Muscle of arm (tissue), 12 donors: ENCODE data around the gene PIGM. TPM values are rescaled to one million over a fixed set of nuclear protein-coding genes. Genes with fewer than 3 reads are reported as not detected.

Source experiments
- DNase-seq: peaks from one replicate; pipeline ENCODE4 v3.0.0-alpha.2; 2013
- polyA plus RNA-seq, 12 donors: library from polyadenylated mRNA; unstranded; fragments of 120-200 nt; gene quantifications; one replicate each; pipeline ENCODE4 v1.2.1, GENCODE V29; 2013; ENCODE audit not compliant: insufficient read length in 12 of 12

The PIGM gene
- polyA plus RNA-seq, 12 donors = 4.3 to 7.7 (median 6.0) TPM; not detected in 1

DNA sequence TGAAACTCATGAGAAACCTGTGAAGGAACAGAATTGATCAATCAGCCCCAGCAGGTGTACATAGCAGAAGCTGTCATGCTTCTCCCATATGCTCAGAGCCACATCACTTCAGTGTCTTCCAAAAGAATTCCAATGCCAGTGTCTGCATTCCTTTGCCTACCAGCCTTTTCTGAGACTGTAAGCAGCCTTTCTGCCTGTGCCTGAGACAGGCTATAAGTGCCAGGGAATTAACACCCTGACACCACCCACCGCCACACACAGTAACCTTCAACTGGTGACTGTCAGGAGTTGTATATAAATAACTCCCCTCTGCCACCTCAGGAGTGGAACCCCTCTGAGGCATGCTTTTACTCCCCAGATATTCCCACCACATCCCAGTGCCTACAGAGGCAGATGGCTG, 39.6 kb downstream of the PIGM start:
- DNase-seq = no peak

DNA sequence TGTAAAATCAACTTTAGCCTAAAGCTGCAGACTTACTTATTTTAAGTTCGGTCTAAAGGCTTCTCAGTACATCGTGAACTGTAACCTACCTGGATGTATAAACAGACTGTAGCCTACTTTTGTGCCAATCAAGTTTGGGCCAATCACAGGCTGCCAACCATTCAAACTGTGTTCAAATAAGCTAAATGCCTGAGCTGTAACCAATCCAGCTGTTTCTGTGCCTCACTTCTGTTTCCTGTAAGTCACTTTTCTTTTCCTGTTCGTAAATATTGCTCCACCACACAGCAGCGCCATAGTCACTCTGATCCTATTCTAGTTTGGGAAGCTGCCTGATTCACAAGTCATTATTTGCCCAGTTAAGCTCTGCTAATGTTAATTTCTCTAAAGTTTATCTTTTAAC, 40.3 kb downstream of the PIGM start:
- no peak for DNase-seq

GRCh38 chr1:159990005-159990404, 41.8 kb downstream of the PIGM start:
- no peak for DNase-seq

- no peak for DNase-seq
These were observed 42.2 kb downstream of the PIGM start for GRCh38 chr1:159989581-159989980.

- DNase-seq = no peak
These were observed 43.8 kb downstream of the PIGM start for GRCh38 chr1:159988006-159988405.

DNA sequence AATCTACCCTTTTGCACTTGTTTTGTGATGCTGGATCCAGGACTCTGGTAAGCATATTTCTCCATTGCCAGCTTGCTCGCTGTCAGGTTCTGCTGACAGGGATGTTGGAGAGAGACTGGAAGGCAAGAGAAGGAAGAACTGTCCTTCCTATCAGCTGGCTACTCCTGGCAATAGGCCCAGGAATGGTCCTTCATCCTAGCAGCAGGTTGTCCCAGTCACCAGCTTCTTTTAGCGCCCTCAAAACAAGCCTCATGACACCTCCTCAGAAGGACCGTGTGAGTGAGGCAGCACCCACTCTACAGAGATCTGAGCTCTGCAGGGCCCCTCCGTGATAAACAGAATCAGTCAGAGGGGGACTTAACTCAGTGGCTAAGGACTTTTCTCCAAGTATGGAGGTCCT, 44.6 kb downstream of the PIGM start:
- no peak for DNase-seq

GRCh38 chr1:159986531-159986930, 45.3 kb downstream of the PIGM start:
- DNase-seq = no peak

- no peak for DNase-seq
These were observed 45.7 kb downstream of the PIGM start for GRCh38 chr1:159986093-159986492.

DNA sequence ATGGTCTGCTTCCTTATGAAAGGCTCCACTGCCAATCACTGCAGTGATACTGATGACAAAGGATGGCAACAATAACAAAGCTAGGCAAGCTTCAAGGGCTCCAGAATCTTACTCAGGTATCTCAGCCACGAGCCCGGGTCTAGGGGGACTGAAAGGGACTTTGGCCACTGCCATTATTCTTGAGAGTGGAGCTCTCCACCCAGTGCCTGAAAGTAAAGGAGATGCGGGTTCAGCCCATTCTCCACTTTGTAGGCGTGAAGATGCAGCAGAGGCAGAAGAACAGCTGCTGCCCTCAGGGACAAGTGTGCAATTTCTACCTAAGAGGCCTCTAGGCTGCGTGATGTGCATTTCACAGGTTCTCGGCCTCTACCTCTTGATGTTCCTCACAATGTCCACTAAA, 46.3 kb downstream of the PIGM start:
- DNase-seq = no peak

DNA sequence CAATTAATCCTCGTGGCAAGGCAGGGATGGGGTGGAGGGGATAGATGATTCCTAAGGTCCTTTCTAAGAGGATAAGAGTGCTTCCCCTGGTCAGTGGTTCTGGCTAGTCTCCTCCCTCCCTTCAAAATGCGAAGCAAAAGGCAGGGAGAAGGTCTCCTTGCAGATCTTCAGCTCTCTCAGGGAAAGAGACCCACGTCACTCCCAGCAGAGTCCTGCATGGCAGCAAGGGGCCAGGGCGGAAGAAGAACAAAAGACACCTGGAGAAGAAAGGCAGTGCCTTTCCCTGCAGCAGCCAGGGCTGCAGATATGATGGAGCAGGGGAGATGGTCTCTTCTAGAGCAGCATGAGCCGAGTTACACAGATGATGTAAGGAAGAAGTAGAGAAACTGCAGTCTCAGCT, 48.1 kb downstream of the PIGM start:
- DNase-seq = no peak

DNA sequence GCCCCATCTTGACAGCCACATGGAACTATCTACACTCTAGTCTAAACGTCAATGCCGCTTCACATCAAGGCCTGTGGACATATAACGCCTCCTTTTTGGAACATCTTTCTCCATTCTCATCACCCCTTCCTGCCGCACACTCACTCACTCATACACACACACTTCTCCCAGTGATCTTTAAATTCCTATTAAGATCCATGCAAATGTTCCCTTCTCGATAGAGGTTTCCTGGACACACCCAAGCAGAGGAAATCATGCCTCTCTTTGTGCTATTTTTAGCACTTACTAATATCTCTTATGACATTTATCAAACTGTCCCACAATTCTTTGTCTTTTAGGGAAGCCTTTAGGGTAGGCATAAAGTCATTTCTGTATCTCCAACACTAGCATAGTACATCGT, 49.5 kb downstream of the PIGM start:
- DNase-seq = no peak

GRCh38 chr1:159981351-159982055, 50.3 kb downstream of the PIGM start:
- no peak for DNase-seq

DNA sequence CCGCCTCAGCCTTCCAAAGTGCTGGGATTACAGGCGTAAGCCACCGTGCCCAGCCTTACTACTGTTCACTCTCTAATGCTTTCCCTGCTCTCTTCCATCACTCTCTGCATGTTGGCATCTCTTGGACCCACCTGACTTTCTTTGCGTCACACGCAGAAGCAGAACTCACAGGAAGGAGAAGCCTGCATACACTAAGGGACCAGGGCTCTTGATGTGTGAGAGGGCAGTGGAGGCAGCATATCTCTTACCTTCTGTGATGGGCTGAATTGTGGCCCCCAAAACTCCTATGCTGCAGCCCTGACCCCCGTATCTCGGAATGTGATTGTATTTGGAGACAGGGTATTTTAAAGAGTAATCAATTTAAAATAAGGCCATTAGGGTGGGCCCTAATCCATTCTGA, 51.0 kb downstream of the PIGM start:
- DNase-seq = no peak

DNA sequence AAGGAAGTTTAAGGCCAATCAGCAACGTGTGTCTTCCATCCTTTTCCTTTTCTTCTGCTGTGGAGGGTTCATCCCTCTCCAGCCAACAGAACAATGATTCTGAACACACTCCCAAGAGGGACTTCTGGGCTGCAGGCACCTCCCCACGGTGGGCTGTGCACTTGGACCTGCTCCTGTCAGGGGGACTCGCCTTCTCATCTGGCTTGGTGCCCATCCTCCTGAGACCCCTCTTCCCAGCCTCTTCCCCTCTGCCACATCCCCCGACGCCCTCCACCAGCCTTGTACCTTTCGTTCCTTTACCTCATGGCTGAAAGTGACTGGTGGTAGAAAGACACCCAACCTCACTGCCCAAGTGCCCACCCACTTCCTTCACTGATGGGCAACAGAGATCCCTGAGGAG, 51.7 kb downstream of the PIGM start:
- no peak for DNase-seq

GRCh38 chr1:159979257-159979656, 52.5 kb downstream of the PIGM start:
- no peak for DNase-seq

DNA sequence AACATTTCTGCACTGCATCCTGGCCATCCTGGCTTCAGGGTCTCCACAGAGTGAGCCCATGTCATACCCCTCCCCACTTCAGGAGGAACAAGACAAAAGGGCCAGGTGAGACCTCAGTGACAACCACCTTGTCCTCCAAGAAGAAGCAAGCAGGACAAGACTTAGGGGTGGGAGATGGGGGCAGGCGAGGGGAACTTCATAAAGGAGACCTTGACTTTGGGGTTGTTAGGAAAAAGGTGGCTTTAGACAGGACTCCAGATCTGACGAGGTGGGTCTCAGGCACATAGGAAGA, 53.7 kb downstream of the PIGM start:
- no peak for DNase-seq

DNA sequence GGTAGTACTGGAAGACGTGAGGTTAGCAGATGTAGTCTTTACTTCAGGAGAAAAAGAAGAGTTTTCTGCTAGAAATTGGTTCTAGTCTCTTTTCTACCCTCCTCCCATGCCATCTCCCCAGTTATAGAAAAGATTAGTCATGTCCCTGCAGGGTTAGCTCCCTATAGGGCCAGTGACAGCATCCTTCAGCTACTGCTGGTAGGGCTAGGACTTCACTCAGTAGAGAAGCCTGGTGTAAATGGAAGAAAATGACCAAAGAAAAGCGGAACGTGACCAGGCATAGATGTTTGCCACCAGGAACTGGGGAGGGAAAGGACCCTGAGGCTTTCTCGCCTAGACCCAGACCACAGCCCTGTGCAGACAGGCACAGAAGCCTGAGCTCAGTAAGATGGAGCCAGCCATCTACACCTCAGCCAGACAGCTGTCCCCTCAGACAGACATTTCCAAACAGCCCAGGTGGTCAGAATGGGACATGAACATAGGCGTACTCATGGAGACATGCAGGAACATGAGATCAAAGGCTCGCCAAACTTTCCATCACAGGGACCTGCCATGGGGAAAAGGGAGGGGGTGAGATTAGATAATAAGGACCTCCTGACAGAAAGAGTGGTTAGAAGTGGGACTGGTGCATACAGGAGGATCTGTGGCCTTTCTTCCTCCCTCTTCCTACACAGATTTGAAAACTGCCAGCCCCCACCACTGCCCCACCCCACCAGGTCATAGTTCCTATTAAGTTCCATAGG, 54.3 kb downstream of the PIGM start:
- DNase-seq = no peak

Other genes with a start within 250 kb of the PIGM start
- gene FCRL6, start 229.6 kb downstream of the PIGM start, polyA plus RNA-seq = under 1 TPM in 7 of 12 donors, not detected in 5; 0.10 to 0.34 (median 0.20) TPM
- gene SLAMF8, start 205.1 kb downstream of the PIGM start, polyA plus RNA-seq = 1 to 10 TPM in 1 of 12 donors, under 1 TPM in 7, not detected in 4; 0.05 to 2.0 (median 0.42) TPM
- not detected for gene VSIG8, start 169.3 kb downstream of the PIGM start, polyA plus RNA-seq
- gene CFAP45, start 131.8 kb downstream of the PIGM start, polyA plus RNA-seq = under 1 TPM in 10 of 12 donors, not detected in 2; 0.22 to 0.54 (median 0.27) TPM
- gene TAGLN2, start 106.5 kb downstream of the PIGM start, polyA plus RNA-seq = 100 to 1,000 TPM in 11 of 12 donors, not detected in 1; 150 to 239 (median 173) TPM
- 10 to 100 TPM in 1 of 12 donors, 1 to 10 TPM in 3, under 1 TPM in 7, not detected in 1; 0.22 to 27.3 (median 0.56) TPM for gene IGSF9, start 86.4 kb downstream of the PIGM start, polyA plus RNA-seq
- not detected for gene SLAMF9, start 77.8 kb downstream of the PIGM start, polyA plus RNA-seq
- gene KCNJ10, start 38.2 kb upstream of the PIGM start, polyA plus RNA-seq = 1 to 10 TPM in 1 of 12 donors, under 1 TPM in 9, not detected in 2; 0.28 to 1.7 (median 0.58) TPM
- under 1 TPM in 10 of 12 donors, not detected in 2; 0.04 to 0.22 (median 0.07) TPM for gene KCNJ9, start 49.5 kb upstream of the PIGM start, polyA plus RNA-seq
- 10 to 100 TPM in 11 of 12 donors, not detected in 1; 11.1 to 26.7 (median 18.3) TPM for gene IGSF8, start 66.6 kb upstream of the PIGM start, polyA plus RNA-seq
- gene ATP1A2, start 83.8 kb upstream of the PIGM start, polyA plus RNA-seq = 100 to 1,000 TPM in 3 of 12 donors, 10 to 100 TPM in 8, not detected in 1; 39.9 to 116 (median 88.9) TPM
- gene ATP1A4, start 119.6 kb upstream of the PIGM start, polyA plus RNA-seq = 1 to 10 TPM in 9 of 12 donors, under 1 TPM in 1, not detected in 2; 0.87 to 6.0 (median 3.1) TPM
- gene CASQ1, start 158.6 kb upstream of the PIGM start, polyA plus RNA-seq = 1,000 to 10,000 TPM in 5 of 12 donors, 100 to 1,000 TPM in 7; 212 to 1,621 (median 785) TPM
- 100 to 1,000 TPM in 11 of 12 donors, not detected in 1; 119 to 154 (median 137) TPM for gene PEA15, start 173.4 kb upstream of the PIGM start, polyA plus RNA-seq
- 100 to 1,000 TPM in 8 of 12 donors, 10 to 100 TPM in 4; 83.3 to 362 (median 117) TPM for gene DCAF8, start 230.6 kb upstream of the PIGM start, polyA plus RNA-seq